ENCODE results near the gene BRAP. TPM values are rescaled to one million over a fixed set of nuclear protein-coding genes. Genes with fewer than 3 reads are reported as not detected.
A peak's percentile ranks its signal among the peaks of the same experiment; 100 is the strongest.
"Not testable (repeated sequence)": the region's sequence is repeated elsewhere in the genome, so short reads cannot be mapped to it uniquely, and the experiment has no call there.

The BRAP gene
- total RNA-seq, 4 donors from 2014 or later, result 9.2 to 16.8 (median 10.8) TPM

GRCh38 chr12:111628505-111629260 lies 57.1 kb downstream of the BRAP start:
- DNase-seq, result no peak
- intact Hi-C loops (cut with DNase I), result no loop called here
- WGBS, 2 donors, result 94 to 96% methylated on average over 7 of the region's 7 CpGs

GRCh38 chr12:111626230-111626629 lies 59.5 kb downstream of the BRAP start:
- no peak for TF ChIP-seq CTCF (IDR thresholded peaks at IDR 0.05)
- no peak for TF ChIP-seq POLR2A (IDR thresholded peaks at IDR 0.05)
- Histone ChIP-seq H3K36me3 (no peaks in the 10 kb centered on the region), H3K4me1 (peaks cover 0 to 5% (median 0%) of the 10 kb centered on the region in 3 donors), H3K27ac (no peak overlapping the region), H3K9me3 (no peaks in the 10 kb centered on the region), H3K27me3 (no peaks in the 10 kb centered on the region), H3K4me3 (no peak overlapping the region)
- DNase-seq, result no peak
- WGBS, 2 donors, result 95 to 99% methylated on average over 6 of the region's 6 CpGs
- intact Hi-C loops (cut with DNase I), result no loop called here

More at GRCh38 chr12:111628505-111629260, 57.1 kb downstream of the BRAP start:
- Histone ChIP-seq H3K27me3 (no peaks in the 10 kb centered on the region), H3K9me3 (no peaks in the 10 kb centered on the region), H3K27ac (no peak overlapping the region), H3K4me1 (peaks cover 0 to 5% (median 0%) of the 10 kb centered on the region in 3 donors), H3K4me3 (no peak overlapping the region), H3K36me3 (no peaks in the 10 kb centered on the region)
- TF ChIP-seq CTCF (IDR thresholded peaks at IDR 0.05), result no peak
- no peak for TF ChIP-seq POLR2A (IDR thresholded peaks at IDR 0.05)

DNA sequence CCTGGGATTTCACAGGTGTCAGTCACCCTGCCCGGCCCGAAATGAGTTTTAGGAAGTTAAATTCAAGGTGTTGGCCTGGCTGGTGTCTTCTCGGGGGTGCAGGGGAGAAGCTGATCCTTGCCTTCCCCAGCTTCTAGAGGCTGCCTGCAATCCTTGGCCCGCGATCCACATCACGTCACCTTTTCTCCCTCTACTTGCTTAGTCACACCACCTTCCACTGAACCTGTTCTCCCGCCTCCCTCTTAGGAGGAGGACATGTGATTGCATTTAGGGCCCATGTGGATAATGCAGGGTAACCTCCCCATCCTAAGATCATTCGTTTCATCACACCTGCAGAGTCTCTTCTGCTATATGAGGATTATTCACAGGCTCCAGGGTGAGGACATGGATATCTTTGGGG lies 61.2 kb downstream of the BRAP start:
- no peak for DNase-seq
- intact Hi-C loops (cut with DNase I), result no loop called here
- no peaks in the 10 kb centered on the region for H3K36me3 ChIP-seq

GRCh38 chr12:111617841-111618240 lies 67.9 kb downstream of the BRAP start:
- WGBS, 2 donors, result 85 to 86% methylated on average over 10 of the region's 10 CpGs

More for the DNA sequence above, 61.2 kb downstream of the BRAP start:
- TF ChIP-seq CTCF (IDR thresholded peaks at IDR 0.05) (no peak), POLR2A (IDR thresholded peaks at IDR 0.05) (no peak)
- Histone ChIP-seq H3K9me3 (no peaks in the 10 kb centered on the region), H3K4me3 (no peak overlapping the region), H3K27ac (peak overlapping the region in 3 of 4 donors; percentile 34 to 51 (median 45)), H3K27me3 (no peaks in the 10 kb centered on the region), H3K4me1 (peaks cover 0 to 5% (median 0%) of the 10 kb centered on the region in 3 donors)
- WGBS, 2 donors, result 24 to 69% methylated on average over 8 of the region's 8 CpGs

DNA sequence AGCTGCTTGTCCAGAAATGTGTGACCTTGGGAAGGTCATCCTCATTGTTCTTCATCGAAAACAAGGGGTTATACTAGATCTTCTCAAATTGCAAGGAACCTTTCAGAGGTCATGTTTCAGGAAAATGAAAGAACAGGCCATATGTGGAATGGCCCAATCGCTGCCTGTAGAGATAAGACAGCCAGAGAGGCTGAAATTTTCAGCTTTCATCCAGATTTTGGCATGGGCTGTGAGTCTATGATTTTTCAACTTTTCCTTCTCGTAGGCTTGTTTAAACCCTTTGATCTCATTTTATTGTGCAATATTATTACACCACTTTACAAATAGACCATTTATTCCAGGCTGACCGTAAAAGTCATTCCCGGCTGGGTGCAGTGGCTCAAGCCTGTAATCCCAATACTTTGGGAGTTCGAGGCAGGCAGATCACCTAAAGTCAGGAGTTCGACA lies 69.6 kb downstream of the BRAP start:
- WGBS, 2 donors, result 43 to 71% methylated on average over 6 to 7 of the region's 7 CpGs
- intact Hi-C loops (cut with DNase I), result no loop called here
- Histone ChIP-seq H3K4me1 (no peaks in the 10 kb centered on the region), H3K27me3 (no peaks in the 10 kb centered on the region), H3K4me3 (no peak overlapping the region), H3K36me3 (no peaks in the 10 kb centered on the region), H3K9me3 (no peaks in the 10 kb centered on the region), H3K27ac (no peak overlapping the region)
- DNase-seq, result no peak
- TF ChIP-seq POLR2A (IDR thresholded peaks at IDR 0.05), result no peak
- no peak for TF ChIP-seq CTCF (IDR thresholded peaks at IDR 0.05)

More at GRCh38 chr12:111617841-111618240, 67.9 kb downstream of the BRAP start:
- H3K9me3 ChIP-seq; H3K27me3 ChIP-seq; H3K4me3 ChIP-seq; DNase-seq; H3K27ac ChIP-seq; intact Hi-C loops (cut with DNase I); H3K36me3 ChIP-seq; H3K4me1 ChIP-seq: not testable (repeated sequence)

Measured in esophagus squamous epithelium (tissue), 5 donors.